Mesothelial cell of epicardium (in vitro differentiated cells): ENCODE data around the gene ANXA8. TPM values are rescaled to one million over a fixed set of nuclear protein-coding genes. Genes with fewer than 3 reads are reported as not detected.

ENCODE experiments used
- DNase-seq, 2 experiments: peaks; one replicate each; pipeline ENCODE4 v3.0.0; 2021; ENCODE audit warnings: low spot score in 2 of 2; ENCODE audit not compliant: unreplicated experiment in 2 of 2
- H3K27ac Mint-ChIP-seq: 2 replicates; pipeline ENCODE4 v1.8.0; 2021; ENCODE audit warnings: mixed read lengths
- H3K27me3 Mint-ChIP-seq: 2 replicates; pipeline ENCODE4 v1.8.0; 2021; ENCODE audit warnings: low read depth, mixed read lengths
- H3K36me3 Mint-ChIP-seq: 2 replicates; pipeline ENCODE4 v1.8.0; 2021; ENCODE audit warnings: mixed read lengths
- H3K4me1 Mint-ChIP-seq: 2 replicates; pipeline ENCODE4 v1.8.0; 2021; ENCODE audit warnings: mixed read lengths
- H3K4me3 Mint-ChIP-seq: 2 replicates; pipeline ENCODE4 v1.8.0; 2021; ENCODE audit warnings: mild to moderate bottlenecking, moderate library complexity, mixed read lengths
- H3K9me3 Mint-ChIP-seq: 2 replicates; pipeline ENCODE4 v1.8.0; 2021; ENCODE audit warnings: mixed read lengths
- CTCF ChIP-seq: fragments of 200-600 bp; sonication (generic); IDR thresholded peaks from one replicate; pipeline ENCODE4 v1.5.0; 2021; ENCODE audit warnings: antibody characterized with exemption; ENCODE audit not compliant: unreplicated experiment
- total RNA-seq: library from RNA; stranded (reverse); gene quantifications from 3 replicates; pipeline ENCODE4 v1.2.1, GENCODE V29; 2021

ANXA8 gene
- total RNA-seq, 1 donor from 2014 or later = 2.8 TPM

GRCh38 chr10:47451273-47451997 is 32.5 kb downstream of the ANXA8 start:
- no peaks in the 10 kb centered on the region for H3K36me3 Mint-ChIP-seq
- no peak overlapping the region for H3K4me3 Mint-ChIP-seq
- DNase-seq = no peak
- H3K4me1 Mint-ChIP-seq = peaks cover 10% of the 10 kb centered on the region
- no peak overlapping the region for H3K27ac Mint-ChIP-seq
- H3K27me3 Mint-ChIP-seq = peaks cover 4% of the 10 kb centered on the region
- TF ChIP-seq CTCF = no peak
- no peaks in the 10 kb centered on the region for H3K9me3 Mint-ChIP-seq

- no peak for DNase-seq
- TF ChIP-seq CTCF = no peak
- H3K27ac Mint-ChIP-seq = no peak overlapping the region
- no peak overlapping the region for H3K4me3 Mint-ChIP-seq
- H3K36me3 Mint-ChIP-seq = no peaks in the 10 kb centered on the region
- H3K27me3 Mint-ChIP-seq = peaks cover 4% of the 10 kb centered on the region
- peaks cover 7% of the 10 kb centered on the region for H3K9me3 Mint-ChIP-seq
- peaks cover 10% of the 10 kb centered on the region for H3K4me1 Mint-ChIP-seq
Observed at GRCh38 chr10:47450442-47450841, 33.5 kb downstream of the ANXA8 start.

GRCh38 chr10:47449979-47450378 is 33.9 kb downstream of the ANXA8 start:
- H3K27me3 Mint-ChIP-seq = peaks cover 4% of the 10 kb centered on the region
- no peak for DNase-seq
- peaks cover 12% of the 10 kb centered on the region for H3K9me3 Mint-ChIP-seq
- no peak for TF ChIP-seq CTCF
- no peaks in the 10 kb centered on the region for H3K36me3 Mint-ChIP-seq
- H3K27ac Mint-ChIP-seq = no peak overlapping the region
- H3K4me1 Mint-ChIP-seq = peaks cover 10% of the 10 kb centered on the region
- H3K4me3 Mint-ChIP-seq = no peak overlapping the region

GRCh38 chr10:47449102-47449978 is 34.6 kb downstream of the ANXA8 start:
- H3K4me1 Mint-ChIP-seq = peaks cover 10% of the 10 kb centered on the region
- peaks cover 12% of the 10 kb centered on the region for H3K9me3 Mint-ChIP-seq
- no peaks in the 10 kb centered on the region for H3K27me3 Mint-ChIP-seq
- H3K4me3 Mint-ChIP-seq = no peak overlapping the region
- H3K27ac Mint-ChIP-seq = no peak overlapping the region
- H3K36me3 Mint-ChIP-seq = no peaks in the 10 kb centered on the region
- TF ChIP-seq CTCF = no peak
- no peak for DNase-seq

- TF ChIP-seq CTCF = no peak
- Mint-ChIP-seq H3K27ac (no peak overlapping the region), H3K27me3 (no peaks in the 10 kb centered on the region), H3K4me1 (peaks cover 5% of the 10 kb centered on the region), H3K36me3 (no peaks in the 10 kb centered on the region), H3K4me3 (no peak overlapping the region), H3K9me3 (peaks cover 16% of the 10 kb centered on the region)
- no peak for DNase-seq
Observed at GRCh38 chr10:47447705-47448104, 36.2 kb downstream of the ANXA8 start.
